ENCODE measurements around the gene RALGPS1.
A peak's percentile ranks its signal among the peaks of the same experiment; 100 is the strongest.

DNA sequence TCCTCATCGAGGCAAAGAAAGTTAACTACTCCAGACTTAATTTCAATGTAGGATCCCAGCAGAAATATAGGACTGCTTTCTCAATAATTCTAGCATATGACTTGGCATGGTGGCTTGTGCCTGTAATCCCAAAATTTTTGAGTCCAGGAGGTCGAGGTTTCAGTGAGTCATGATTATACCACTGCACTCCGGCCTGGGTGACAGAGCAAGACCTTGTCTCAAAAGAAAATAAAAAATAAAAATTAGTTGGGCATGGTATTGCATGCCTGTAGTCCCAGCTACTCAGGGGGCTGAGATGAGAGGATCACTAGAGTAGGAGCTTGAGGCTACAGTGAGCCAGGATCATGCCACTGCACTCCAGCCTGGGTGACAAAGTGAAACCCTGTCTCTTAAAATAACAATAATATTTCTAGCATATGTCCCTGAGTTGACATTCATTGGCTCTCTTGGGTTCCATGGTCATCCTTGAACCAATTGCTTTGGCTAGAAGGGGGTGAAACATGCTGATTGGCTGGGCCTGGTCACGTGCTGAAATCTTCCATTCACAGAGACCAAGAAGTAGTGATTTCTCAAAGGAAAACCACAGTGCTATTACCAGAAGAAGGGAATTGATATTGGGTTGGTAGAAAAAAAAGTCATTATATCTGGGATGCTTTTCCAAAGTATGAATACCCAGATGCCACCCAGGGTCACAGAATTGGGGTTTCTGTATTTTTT, 318.4 kb downstream of the RALGPS1 start:
- TF ChIP-seq CTCF (IDR thresholded peaks at IDR 0.05) (no peak), ESRRA (CRISPR knock-in tag; IDR thresholded peaks at IDR 0.05; ENCODE audit: borderline replicate concordance) (no peak), ZNF121 (CRISPR knock-in tag; IDR thresholded peaks at IDR 0.05) (no peak), TCF7 (CRISPR knock-in tag; IDR thresholded peaks at IDR 0.05; ENCODE audit: low read depth) (no peak), EMX1 (CRISPR knock-in tag; IDR thresholded peaks at IDR 0.05) (no peak), ATF2 (CRISPR knock-in tag; IDR thresholded peaks at IDR 0.05; ENCODE audit: borderline replicate concordance, low read depth) (no peak), IRF1 (CRISPR knock-in tag; IDR thresholded peaks at IDR 0.05) (no peak)
- TF ChIP-seq, protein P1, sequence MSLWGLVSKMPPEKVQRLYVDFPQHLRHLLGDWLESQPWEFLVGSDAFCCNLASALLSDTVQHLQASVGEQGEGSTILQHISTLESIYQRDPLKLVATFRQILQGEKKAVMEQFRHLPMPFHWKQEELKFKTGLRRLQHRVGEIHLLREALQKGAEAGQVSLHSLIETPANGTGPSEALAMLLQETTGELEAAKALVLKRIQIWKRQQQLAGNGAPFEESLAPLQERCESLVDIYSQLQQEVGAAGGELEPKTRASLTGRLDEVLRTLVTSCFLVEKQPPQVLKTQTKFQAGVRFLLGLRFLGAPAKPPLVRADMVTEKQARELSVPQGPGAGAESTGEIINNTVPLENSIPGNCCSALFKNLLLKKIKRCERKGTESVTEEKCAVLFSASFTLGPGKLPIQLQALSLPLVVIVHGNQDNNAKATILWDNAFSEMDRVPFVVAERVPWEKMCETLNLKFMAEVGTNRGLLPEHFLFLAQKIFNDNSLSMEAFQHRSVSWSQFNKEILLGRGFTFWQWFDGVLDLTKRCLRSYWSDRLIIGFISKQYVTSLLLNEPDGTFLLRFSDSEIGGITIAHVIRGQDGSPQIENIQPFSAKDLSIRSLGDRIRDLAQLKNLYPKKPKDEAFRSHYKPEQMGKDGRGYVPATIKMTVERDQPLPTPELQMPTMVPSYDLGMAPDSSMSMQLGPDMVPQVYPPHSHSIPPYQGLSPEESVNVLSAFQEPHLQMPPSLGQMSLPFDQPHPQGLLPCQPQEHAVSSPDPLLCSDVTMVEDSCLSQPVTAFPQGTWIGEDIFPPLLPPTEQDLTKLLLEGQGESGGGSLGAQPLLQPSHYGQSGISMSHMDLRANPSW (CRISPR knock-in tag; conservative IDR thresholded peaks at IDR 0.05; ENCODE audit: low read depth): no peak
- TF ChIP-seq, protein P2, sequence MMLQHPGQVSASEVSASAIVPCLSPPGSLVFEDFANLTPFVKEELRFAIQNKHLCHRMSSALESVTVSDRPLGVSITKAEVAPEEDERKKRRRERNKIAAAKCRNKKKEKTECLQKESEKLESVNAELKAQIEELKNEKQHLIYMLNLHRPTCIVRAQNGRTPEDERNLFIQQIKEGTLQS (CRISPR knock-in tag; conservative IDR thresholded peaks at IDR 0.05): no peak
- TF ChIP-seq, protein P3, sequence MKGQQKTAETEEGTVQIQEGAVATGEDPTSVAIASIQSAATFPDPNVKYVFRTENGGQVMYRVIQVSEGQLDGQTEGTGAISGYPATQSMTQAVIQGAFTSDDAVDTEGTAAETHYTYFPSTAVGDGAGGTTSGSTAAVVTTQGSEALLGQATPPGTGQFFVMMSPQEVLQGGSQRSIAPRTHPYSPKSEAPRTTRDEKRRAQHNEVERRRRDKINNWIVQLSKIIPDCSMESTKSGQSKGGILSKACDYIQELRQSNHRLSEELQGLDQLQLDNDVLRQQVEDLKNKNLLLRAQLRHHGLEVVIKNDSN (CRISPR knock-in tag; IDR thresholded peaks at IDR 0.05): peak; percentile 54; the same call in 1 of the 2 replicates
